Hepatocyte (in vitro differentiated cells): ENCODE measurements around the gene RBM33. TPM values are rescaled to one million over a fixed set of nuclear protein-coding genes. Genes with fewer than 3 reads are reported as not detected.

Source experiments
- DNase-seq: peaks from one replicate; pipeline ENCODE4 v3.0.0-alpha.2; 2016; ENCODE audit warnings: low spot score
- H2AFZ ChIP-seq: fragments of 200-600 bp; sonication (generic); 2 replicates; pipeline ENCODE4 v1.6.0; 2016; ENCODE audit warnings: antibody characterized with exemption, mild to moderate bottlenecking
- H3K27ac ChIP-seq: fragments of 200-600 bp; sonication (generic); 2 replicates; pipeline ENCODE4 v1.5.1; 2016; ENCODE audit warnings: mild to moderate bottlenecking
- H3K27me3 ChIP-seq: fragments of 200-600 bp; sonication (generic); 2 replicates; pipeline ENCODE4 v1.6.1; 2016
- H3K36me3 ChIP-seq: fragments of 200-600 bp; sonication (generic); replicated peaks from 2 replicates; pipeline ENCODE4 v1.5.1; 2016; ENCODE audit warnings: low read depth; ENCODE audit not compliant: insufficient read depth
- H3K4me1 ChIP-seq: fragments of 200-600 bp; sonication (generic); 2 replicates; pipeline ENCODE4 v1.5.1; 2016; ENCODE audit warnings: mild to moderate bottlenecking, moderate library complexity; ENCODE audit not compliant: insufficient read depth
- H3K4me2 ChIP-seq: fragments of 200-600 bp; sonication (generic); 2 replicates; pipeline ENCODE4 v1.6.0; 2016
- H3K4me3 ChIP-seq: fragments of 200-600 bp; sonication (generic); 2 replicates; pipeline ENCODE4 v1.5.1; 2016; ENCODE audit warnings: mild to moderate bottlenecking
- H3K79me2 ChIP-seq: fragments of 200-600 bp; sonication (generic); 2 replicates; pipeline ENCODE4 v1.6.0; 2017; ENCODE audit warnings: mild to moderate bottlenecking
- H3K9me2 ChIP-seq: fragments of 200-600 bp; sonication (generic); replicated peaks from 2 replicates; pipeline ENCODE4 v1.6.0; 2017; ENCODE audit warnings: mild to moderate bottlenecking; ENCODE audit not compliant: insufficient read depth
- H3K9me3 ChIP-seq: fragments of 200-600 bp; sonication (generic); 2 replicates; pipeline ENCODE4 v1.5.1; 2016; ENCODE audit warnings: low read depth, mild to moderate bottlenecking
- H4K20me1 ChIP-seq: fragments of 200-600 bp; sonication (generic); 2 replicates; pipeline ENCODE4 v1.6.0; 2016; ENCODE audit warnings: mild to moderate bottlenecking; ENCODE audit not compliant: insufficient read depth, poor library complexity, severe bottlenecking
- EZH2 ChIP-seq: fragments of 200-600 bp; sonication (generic); IDR thresholded peaks from 2 replicates; pipeline ENCODE4 v1.6.1; 2016; ENCODE audit warnings: antibody characterized with exemption, mild to moderate bottlenecking, borderline replicate concordance
- EZH2phosphoT487 ChIP-seq: fragments of 200-600 bp; sonication (generic); IDR thresholded peaks from one replicate; pipeline ENCODE4 v1.6.1; 2018; ENCODE audit warnings: antibody characterized with exemption, mild to moderate bottlenecking, low read depth, moderate library complexity; ENCODE audit not compliant: unreplicated experiment, severe bottlenecking
- WGBS: methylation state at CpG from one replicate; pipeline ENCODE4 v1.1.6; 2016; ENCODE audit warnings: low lambda C conversion rate; ENCODE audit errors: missing lambda C conversion rate; 5-methylcytosine and 5-hydroxymethylcytosine counted together
- polyA plus RNA-seq: library from polyadenylated mRNA; unstranded; fragments of >200 nt; fragmentation: Nextera tagmentation; extraction: Ambion mirVana; gene quantifications from 2 replicates; pipeline ENCODE4 v1.2.1, GENCODE V29; 2016
- total RNA-seq: library from RNA; depleted of rRNA; stranded (reverse); fragments of >200 nt; gene quantifications from 2 replicates; pipeline ENCODE4 v1.2.3, GENCODE V29; 2014
- TF ChIP-seq, protein P1 (sequence below): fragments of 200-600 bp; sonication (generic); IDR thresholded peaks from 2 replicates; pipeline ENCODE4 v1.5.1; 2016; ENCODE audit warnings: antibody characterized with exemption, mild to moderate bottlenecking; ENCODE audit not compliant: poor library complexity

The RBM33 gene
- total and polyA plus RNA-seq, 2 experiments from 2014 or later = 24.8 to 40.8 TPM

- no peak for TF ChIP-seq EZH2phosphoT487
- TF ChIP-seq EZH2 = no peak
- TF ChIP-seq, protein P1, sequence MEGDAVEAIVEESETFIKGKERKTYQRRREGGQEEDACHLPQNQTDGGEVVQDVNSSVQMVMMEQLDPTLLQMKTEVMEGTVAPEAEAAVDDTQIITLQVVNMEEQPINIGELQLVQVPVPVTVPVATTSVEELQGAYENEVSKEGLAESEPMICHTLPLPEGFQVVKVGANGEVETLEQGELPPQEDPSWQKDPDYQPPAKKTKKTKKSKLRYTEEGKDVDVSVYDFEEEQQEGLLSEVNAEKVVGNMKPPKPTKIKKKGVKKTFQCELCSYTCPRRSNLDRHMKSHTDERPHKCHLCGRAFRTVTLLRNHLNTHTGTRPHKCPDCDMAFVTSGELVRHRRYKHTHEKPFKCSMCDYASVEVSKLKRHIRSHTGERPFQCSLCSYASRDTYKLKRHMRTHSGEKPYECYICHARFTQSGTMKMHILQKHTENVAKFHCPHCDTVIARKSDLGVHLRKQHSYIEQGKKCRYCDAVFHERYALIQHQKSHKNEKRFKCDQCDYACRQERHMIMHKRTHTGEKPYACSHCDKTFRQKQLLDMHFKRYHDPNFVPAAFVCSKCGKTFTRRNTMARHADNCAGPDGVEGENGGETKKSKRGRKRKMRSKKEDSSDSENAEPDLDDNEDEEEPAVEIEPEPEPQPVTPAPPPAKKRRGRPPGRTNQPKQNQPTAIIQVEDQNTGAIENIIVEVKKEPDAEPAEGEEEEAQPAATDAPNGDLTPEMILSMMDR = no peak
- no peak overlapping the region for H2AFZ ChIP-seq
- no peak overlapping the region for H3K27ac ChIP-seq
- H3K4me1 ChIP-seq = peaks cover 4% of the 10 kb centered on the region
- H3K36me3 ChIP-seq = no peaks in the 10 kb centered on the region
- WGBS = 76% methylated on average over 6 of the region's 6 CpGs
- H3K79me2 ChIP-seq = peaks cover 6% of the 10 kb centered on the region
- no peak overlapping the region for H3K4me3 ChIP-seq
- H3K9me2 ChIP-seq = no peaks in the 10 kb centered on the region
- H4K20me1 ChIP-seq = peaks cover 11% of the 10 kb centered on the region
- DNase-seq = no peak
- no peaks in the 10 kb centered on the region for H3K27me3 ChIP-seq
- no peaks in the 10 kb centered on the region for H3K9me3 ChIP-seq
- no peak overlapping the region for H3K4me2 ChIP-seq
Measured at GRCh38 chr7:155778349-155778748, 133.9 kb downstream of the RBM33 start.

GRCh38 chr7:155780884-155781283, 136.4 kb downstream of the RBM33 start:
- WGBS = 94% methylated on average over 24 of the region's 24 CpGs
- Histone ChIP-seq H3K27ac (no peak overlapping the region), H3K36me3 (no peaks in the 10 kb centered on the region)

GRCh38 chr7:155781433-155781832, 137.0 kb downstream of the RBM33 start:
- H3K4me1 ChIP-seq = peaks cover 4% of the 10 kb centered on the region
- TF ChIP-seq EZH2 (no peak), EZH2phosphoT487 (no peak)
- TF ChIP-seq, protein P1 = no peak
- no peaks in the 10 kb centered on the region for H3K9me2 ChIP-seq
- H3K36me3 ChIP-seq = no peaks in the 10 kb centered on the region
- H3K9me3 ChIP-seq = no peaks in the 10 kb centered on the region
- H3K4me2 ChIP-seq = no peak overlapping the region
- H3K27me3 ChIP-seq = no peaks in the 10 kb centered on the region
- H3K79me2 ChIP-seq = peaks cover 6% of the 10 kb centered on the region
- WGBS = over 99% methylated on average over 20 of the region's 20 CpGs
- H4K20me1 ChIP-seq = peaks cover 11% of the 10 kb centered on the region
- H3K27ac ChIP-seq = no peak overlapping the region
- DNase-seq = no peak
- no peak overlapping the region for H3K4me3 ChIP-seq
- H2AFZ ChIP-seq = no peak overlapping the region

More at GRCh38 chr7:155780884-155781283, 136.4 kb downstream of the RBM33 start:
- Histone ChIP-seq H2AFZ (no peak overlapping the region), H4K20me1 (peaks cover 11% of the 10 kb centered on the region), H3K4me1 (peaks cover 4% of the 10 kb centered on the region), H3K9me2 (no peaks in the 10 kb centered on the region), H3K4me2 (no peak overlapping the region), H3K79me2 (peaks cover 6% of the 10 kb centered on the region), H3K4me3 (no peak overlapping the region), H3K9me3 (no peaks in the 10 kb centered on the region), H3K27me3 (no peaks in the 10 kb centered on the region)
- TF ChIP-seq EZH2phosphoT487 (no peak), EZH2 (no peak)
- TF ChIP-seq, protein P1 = no peak
- DNase-seq = no peak

- H4K20me1 ChIP-seq = peaks cover 11% of the 10 kb centered on the region
- H3K79me2 ChIP-seq = peaks cover 6% of the 10 kb centered on the region
- H3K4me3 ChIP-seq = no peak overlapping the region
- H3K4me1 ChIP-seq = peaks cover 4% of the 10 kb centered on the region
- no peak for TF ChIP-seq EZH2
- no peak for TF ChIP-seq EZH2phosphoT487
- TF ChIP-seq, protein P1 = no peak
- no peak overlapping the region for H2AFZ ChIP-seq
- no peaks in the 10 kb centered on the region for H3K9me2 ChIP-seq
- no peaks in the 10 kb centered on the region for H3K27me3 ChIP-seq
- DNase-seq = no peak
- H3K36me3 ChIP-seq = no peaks in the 10 kb centered on the region
- 87% methylated on average over 10 of the region's 10 CpGs for WGBS
- no peak overlapping the region for H3K4me2 ChIP-seq
- H3K27ac ChIP-seq = no peak overlapping the region
- no peaks in the 10 kb centered on the region for H3K9me3 ChIP-seq
Measured at GRCh38 chr7:155782466-155782865, 138.0 kb downstream of the RBM33 start.
